ENCODE measurements around the gene PYM1.
"Not testable (repeated sequence)": the region's sequence is repeated elsewhere in the genome, so short reads cannot be mapped to it uniquely, and the experiment has no call there.

PYM1 gene

GRCh38 chr12:55915482-55915859 is 12.2 kb downstream of the PYM1 start:
- in situ Hi-C loops (cut with MboI; ENCODE audit: low sequenced_read_pairs) = no loop called here

- in situ Hi-C loops (cut with MboI; ENCODE audit: low sequenced_read_pairs) = no loop called here
Observed at GRCh38 chr12:55912908-55913307, 14.8 kb downstream of the PYM1 start.

- in situ Hi-C loops (cut with MboI; ENCODE audit: low sequenced_read_pairs) = no loop called here
Observed at GRCh38 chr12:55909513-55909884, 18.2 kb downstream of the PYM1 start.

GRCh38 chr12:55908726-55909512 is 18.8 kb downstream of the PYM1 start:
- in situ Hi-C loops (cut with MboI; ENCODE audit: low sequenced_read_pairs) = no loop called here

GRCh38 chr12:55906056-55906455 is 21.6 kb downstream of the PYM1 start:
- in situ Hi-C loops (cut with MboI; ENCODE audit: low sequenced_read_pairs) = no loop called here

- in situ Hi-C loops (cut with MboI; ENCODE audit: low sequenced_read_pairs) = no loop called here
Observed at GRCh38 chr12:55901881-55902490, 25.7 kb downstream of the PYM1 start.

GRCh38 chr12:55899082-55899481 is 28.6 kb downstream of the PYM1 start:
- in situ Hi-C loops (cut with MboI; ENCODE audit: low sequenced_read_pairs) = no loop called here

GRCh38 chr12:55893723-55894122 is 34.0 kb downstream of the PYM1 start:
- in situ Hi-C loops (cut with MboI; ENCODE audit: low sequenced_read_pairs) = no loop called here

- in situ Hi-C loops (cut with MboI; ENCODE audit: low sequenced_read_pairs) = no loop called here
Observed at GRCh38 chr12:55891310-55891709, 36.4 kb downstream of the PYM1 start.

- in situ Hi-C loops (cut with MboI; ENCODE audit: low sequenced_read_pairs) = no loop called here
Observed at GRCh38 chr12:55885113-55885512, 42.6 kb downstream of the PYM1 start.

- in situ Hi-C loops (cut with MboI; ENCODE audit: low sequenced_read_pairs) = no loop called here
Observed at GRCh38 chr12:55877824-55878223, 49.9 kb downstream of the PYM1 start.

GRCh38 chr12:55875704-55876467 is 51.8 kb downstream of the PYM1 start:
- in situ Hi-C loops (cut with MboI; ENCODE audit: low sequenced_read_pairs) = no loop called here

GRCh38 chr12:55874443-55874842 is 53.3 kb downstream of the PYM1 start:
- in situ Hi-C loops (cut with MboI; ENCODE audit: low sequenced_read_pairs) = no loop called here

GRCh38 chr12:55866454-55867004 is 61.2 kb downstream of the PYM1 start:
- in situ Hi-C loops (cut with MboI; ENCODE audit: low sequenced_read_pairs) = not testable (repeated sequence)

GRCh38 chr12:55865327-55865726 is 62.4 kb downstream of the PYM1 start:
- in situ Hi-C loops (cut with MboI; ENCODE audit: low sequenced_read_pairs) = no loop called here

- in situ Hi-C loops (cut with MboI; ENCODE audit: low sequenced_read_pairs) = not testable (repeated sequence)
Observed at GRCh38 chr12:55862931-55863330, 64.8 kb downstream of the PYM1 start.

GRCh38 chr12:55862286-55862685 is 65.4 kb downstream of the PYM1 start:
- in situ Hi-C loops (cut with MboI; ENCODE audit: low sequenced_read_pairs) = no loop called here

GRCh38 chr12:55861871-55862270 is 65.8 kb downstream of the PYM1 start:
- in situ Hi-C loops (cut with MboI; ENCODE audit: low sequenced_read_pairs) = no loop called here

- in situ Hi-C loops (cut with MboI; ENCODE audit: low sequenced_read_pairs) = no loop called here
Observed at GRCh38 chr12:55861396-55861795, 66.3 kb downstream of the PYM1 start.

GRCh38 chr12:55852740-55853139 is 75.0 kb downstream of the PYM1 start:
- in situ Hi-C loops (cut with MboI; ENCODE audit: low sequenced_read_pairs) = no loop called here

All from HL-60/S4 treated with retinoic acid at 250 ng/mL for 4 days and 3 days (cell line).